NT2/D1 (cell line): ENCODE measurements around the gene C15orf40.
A peak's percentile ranks its signal among the peaks of the same experiment; 100 is the strongest.

Experiments
- DNase-seq: peaks from one replicate; pipeline ENCODE4 v3.0.0-alpha.2; 2011; ENCODE audit warnings: low read depth, low spot score
- H3K27me3 ChIP-seq: 2 replicates; pipeline ENCODE4 v1.6.0; 2011; ENCODE audit warnings: mild to moderate bottlenecking; ENCODE audit not compliant: insufficient read length, insufficient read depth
- H3K36me3 ChIP-seq: 2 replicates; pipeline ENCODE4 v1.6.1; 2011; ENCODE audit warnings: mild to moderate bottlenecking, low read length, mixed read lengths; ENCODE audit not compliant: insufficient read depth, insufficient read length
- H3K4me1 ChIP-seq: 2 replicates; pipeline ENCODE4 v1.5.1; 2011; ENCODE audit not compliant: insufficient read depth, insufficient read length
- H3K4me3 ChIP-seq: 2 replicates; pipeline ENCODE4 v1.5.1; 2011; ENCODE audit warnings: low read depth; ENCODE audit not compliant: insufficient read length
- H3K9ac ChIP-seq: 2 replicates; pipeline ENCODE4 v1.6.0; 2011; ENCODE audit warnings: low read depth; ENCODE audit not compliant: insufficient read length
- H3K9me3 ChIP-seq: 2 replicates; pipeline ENCODE4 v1.5.1; 2011; ENCODE audit warnings: mild to moderate bottlenecking, low read length; ENCODE audit not compliant: insufficient read depth
- SUZ12 ChIP-seq: IDR thresholded peaks from 2 replicates; pipeline ENCODE4 v1.6.1; 2011; ENCODE audit not compliant: insufficient read length, insufficient read depth; ENCODE audit errors: extremely low read depth
- YY1 ChIP-seq: IDR thresholded peaks from 2 replicates; pipeline ENCODE4 v1.6.1; 2011; ENCODE audit not compliant: insufficient read length, insufficient read depth
- ZNF274 ChIP-seq: IDR thresholded peaks from 2 replicates; pipeline ENCODE4 v1.6.1; 2011; ENCODE audit warnings: mild to moderate bottlenecking, low read depth, low read length

Gene C15orf40

GRCh38 chr15:82951472-82952157 lies 59.8 kb downstream of the C15orf40 start:
- peaks cover 3% of the 10 kb centered on the region for H3K4me1 ChIP-seq
- peaks cover 20% of the 10 kb centered on the region for H3K27me3 ChIP-seq
- no peak for DNase-seq
- peak overlapping the region; percentile 69 for H3K4me3 ChIP-seq
- H3K9me3 ChIP-seq: no peaks in the 10 kb centered on the region
- TF ChIP-seq SUZ12: no peak
- no peaks in the 10 kb centered on the region for H3K36me3 ChIP-seq
- peak overlapping the region; percentile 85 for H3K9ac ChIP-seq

GRCh38 chr15:82950746-82951370 lies 60.6 kb downstream of the C15orf40 start:
- H3K9ac ChIP-seq: no peak overlapping the region
- no peak for DNase-seq
- TF ChIP-seq ZNF274 (no peak), YY1 (no peak), SUZ12 (no peak)
- no peak overlapping the region for H3K4me3 ChIP-seq
- H3K9me3 ChIP-seq: no peaks in the 10 kb centered on the region
- peaks cover 20% of the 10 kb centered on the region for H3K27me3 ChIP-seq
- H3K36me3 ChIP-seq: no peaks in the 10 kb centered on the region
- peaks cover 3% of the 10 kb centered on the region for H3K4me1 ChIP-seq

- H3K9ac ChIP-seq: no peak overlapping the region
- no peak for DNase-seq
- TF ChIP-seq ZNF274 (no peak), YY1 (no peak), SUZ12 (no peak)
- peaks cover 20% of the 10 kb centered on the region for H3K27me3 ChIP-seq
- no peak overlapping the region for H3K4me3 ChIP-seq
- peaks cover 3% of the 10 kb centered on the region for H3K4me1 ChIP-seq
- H3K36me3 ChIP-seq: no peaks in the 10 kb centered on the region
- no peaks in the 10 kb centered on the region for H3K9me3 ChIP-seq
Measured at GRCh38 chr15:82950295-82950694, 61.1 kb downstream of the C15orf40 start.

- no peak for TF ChIP-seq YY1
- TF ChIP-seq SUZ12: no peak
- TF ChIP-seq ZNF274: no peak
- DNase-seq: no peak
- no peaks in the 10 kb centered on the region for H3K36me3 ChIP-seq
- H3K4me3 ChIP-seq: no peak overlapping the region
- no peak overlapping the region for H3K9ac ChIP-seq
- no peaks in the 10 kb centered on the region for H3K9me3 ChIP-seq
- H3K4me1 ChIP-seq: peaks cover 3% of the 10 kb centered on the region
- H3K27me3 ChIP-seq: peaks cover 4% of the 10 kb centered on the region
Measured at GRCh38 chr15:82946155-82946701, 65.2 kb downstream of the C15orf40 start.

- Histone ChIP-seq H3K9me3 (no peaks in the 10 kb centered on the region), H3K36me3 (no peaks in the 10 kb centered on the region), H3K4me1 (peaks cover 3% of the 10 kb centered on the region), H3K27me3 (no peaks in the 10 kb centered on the region), H3K4me3 (no peak overlapping the region), H3K9ac (no peak overlapping the region)
- TF ChIP-seq ZNF274 (no peak), SUZ12 (no peak), YY1 (no peak)
- DNase-seq: no peak
Measured at GRCh38 chr15:82945326-82945725, 66.1 kb downstream of the C15orf40 start.

GRCh38 chr15:82944821-82945220 lies 66.6 kb downstream of the C15orf40 start:
- Histone ChIP-seq H3K36me3 (no peaks in the 10 kb centered on the region), H3K9ac (no peak overlapping the region), H3K4me1 (peaks cover 3% of the 10 kb centered on the region), H3K4me3 (no peak overlapping the region), H3K9me3 (no peaks in the 10 kb centered on the region), H3K27me3 (no peaks in the 10 kb centered on the region)
- no peak for DNase-seq
- TF ChIP-seq SUZ12 (no peak), YY1 (no peak), ZNF274 (no peak)

- Histone ChIP-seq H3K4me1 (peaks cover 3% of the 10 kb centered on the region), H3K36me3 (no peaks in the 10 kb centered on the region), H3K4me3 (no peak overlapping the region), H3K9ac (no peak overlapping the region), H3K9me3 (no peaks in the 10 kb centered on the region), H3K27me3 (no peaks in the 10 kb centered on the region)
- DNase-seq: no peak
- TF ChIP-seq SUZ12 (no peak), ZNF274 (no peak), YY1 (no peak)
Measured at GRCh38 chr15:82944056-82944455, 67.4 kb downstream of the C15orf40 start.
